WERI-Rb-1 (cell line): ENCODE measurements around the gene SUN2.

ENCODE experiments used
- DNase-seq: peaks from one replicate; pipeline ENCODE4 v3.0.0-alpha.2; 2020
- H3K27ac ChIP-seq: fragments of 250-450 bp; sonication (Bioruptor Pico); 2 replicates; pipeline ENCODE4 v1.5.1; 2020; ENCODE audit warnings: mild to moderate bottlenecking, moderate library complexity
- H3K27me3 ChIP-seq: fragments of 250-450 bp; sonication (Bioruptor Pico); 2 replicates; pipeline ENCODE4 v1.5.1; 2021; ENCODE audit warnings: mild to moderate bottlenecking, low read depth, moderate library complexity; ENCODE audit not compliant: insufficient read depth, severe bottlenecking
- H3K36me3 ChIP-seq: fragments of 250-450 bp; sonication (Bioruptor Pico); 2 replicates; pipeline ENCODE4 v1.5.1; 2020; ENCODE audit warnings: mild to moderate bottlenecking, moderate library complexity
- H3K4me3 ChIP-seq: 2 replicates; pipeline ENCODE4 v1.5.1; 2011; ENCODE audit warnings: low read depth, mild to moderate bottlenecking, control low read depth, low read length
- H3K9me3 ChIP-seq: fragments of 250-450 bp; sonication (Bioruptor Pico); 2 replicates; pipeline ENCODE4 v1.5.1; 2021; ENCODE audit warnings: mild to moderate bottlenecking, moderate library complexity; ENCODE audit not compliant: severe bottlenecking
- CTCF ChIP-seq: IDR thresholded peaks from 2 replicates; pipeline ENCODE4 v1.5.1; 2011; ENCODE audit warnings: low read depth, mild to moderate bottlenecking, control low read depth, inconsistent platforms, low read length

Gene SUN2

GRCh38 chr22:38740116-38740723 lies 15.6 kb downstream of the SUN2 start:
- H3K27ac ChIP-seq: no peak overlapping the region
- DNase-seq: no peak
- H3K27me3 ChIP-seq: no peaks in the 10 kb centered on the region
- H3K36me3 ChIP-seq: peaks cover 96% of the 10 kb centered on the region
- H3K9me3 ChIP-seq: no peaks in the 10 kb centered on the region
- TF ChIP-seq CTCF: no peak
- H3K4me3 ChIP-seq: no peak overlapping the region

GRCh38 chr22:38739300-38740055 lies 16.3 kb downstream of the SUN2 start:
- no peak for DNase-seq
- no peaks in the 10 kb centered on the region for H3K27me3 ChIP-seq
- TF ChIP-seq CTCF: no peak
- no peak overlapping the region for H3K27ac ChIP-seq
- no peaks in the 10 kb centered on the region for H3K9me3 ChIP-seq
- no peak overlapping the region for H3K4me3 ChIP-seq
- H3K36me3 ChIP-seq: peaks cover 94% of the 10 kb centered on the region

GRCh38 chr22:38738475-38739070 lies 17.2 kb downstream of the SUN2 start:
- peaks cover 95% of the 10 kb centered on the region for H3K36me3 ChIP-seq
- no peaks in the 10 kb centered on the region for H3K27me3 ChIP-seq
- TF ChIP-seq CTCF: no peak
- H3K27ac ChIP-seq: no peak overlapping the region
- H3K9me3 ChIP-seq: no peaks in the 10 kb centered on the region
- no peak overlapping the region for H3K4me3 ChIP-seq
- no peak for DNase-seq

GRCh38 chr22:38737302-38738060 lies 18.3 kb downstream of the SUN2 start:
- H3K27me3 ChIP-seq: no peaks in the 10 kb centered on the region
- no peak for TF ChIP-seq CTCF
- H3K27ac ChIP-seq: no peak overlapping the region
- DNase-seq: no peak
- H3K4me3 ChIP-seq: no peak overlapping the region
- H3K36me3 ChIP-seq: peaks cover 98% of the 10 kb centered on the region
- H3K9me3 ChIP-seq: no peaks in the 10 kb centered on the region

- H3K4me3 ChIP-seq: no peak overlapping the region
- peak; percentile 54 for DNase-seq
Observed at GRCh38 chr22:38736257-38736570, 19.6 kb downstream of the SUN2 start.

More at GRCh38 chr22:38736257-38736570, 19.6 kb downstream of the SUN2 start:
- peaks cover 98% of the 10 kb centered on the region for H3K36me3 ChIP-seq
- peak overlapping the region; percentile 35 for H3K27ac ChIP-seq
- no peaks in the 10 kb centered on the region for H3K27me3 ChIP-seq
- no peaks in the 10 kb centered on the region for H3K9me3 ChIP-seq
- no peak for TF ChIP-seq CTCF
